ENCODE data around the gene CDHR3. TPM values are rescaled to one million over a fixed set of nuclear protein-coding genes. Genes with fewer than 3 reads are reported as not detected.

The CDHR3 gene
- polyA plus RNA-seq, 4 donors: 4.1 to 24.1 (median 5.4) TPM

DNA sequence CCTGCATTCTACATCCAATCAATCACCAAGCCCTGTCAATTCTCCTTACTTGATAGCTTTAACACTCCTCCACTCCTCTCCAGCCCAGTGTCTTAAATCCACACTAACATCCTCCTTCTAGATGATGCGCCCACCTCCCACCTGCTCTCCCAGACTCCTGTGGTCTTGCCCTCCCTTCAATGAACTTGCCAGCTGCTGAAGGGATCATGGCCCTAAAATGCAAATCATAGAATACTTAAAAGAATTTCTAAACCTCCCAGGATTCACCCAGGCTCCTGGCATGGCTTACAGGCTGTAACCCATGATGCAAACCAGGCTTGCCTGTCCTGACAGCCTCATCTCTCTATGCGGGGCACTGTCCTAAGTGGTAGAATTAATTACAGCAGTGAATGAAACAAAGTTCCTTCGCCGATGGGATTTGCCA, 105.5 kb downstream of the CDHR3 start:
- no peak for FAIRE-seq
- peaks cover 7 to 27% (median 9%) of the 10 kb centered on the region in 3 donors for H3K4me1 ChIP-seq (ENCODE audit: control insufficient read depth in 3 of 3, insufficient read depth in 2 of 3, low read depth in 1 of 3, low read length in 2 of 3)

GRCh38 chr7:106068986-106069385, 105.9 kb downstream of the CDHR3 start:
- Histone ChIP-seq H3K36me3 (ENCODE audit: control insufficient read depth in 3 of 3, insufficient read depth in 2 of 3, low read depth in 1 of 3, low read length in 3 of 3) (no peaks in the 10 kb centered on the region), H3K27me3 (ENCODE audit: control insufficient read depth in 3 of 3, insufficient read depth in 3 of 3, low read length in 3 of 3) (peaks cover 0 to 2% (median 0%) of the 10 kb centered on the region in 3 donors), H3K4me3 (ENCODE audit: low read depth in 1 of 3, low read length in 3 of 3) (no peak overlapping the region), H3K4me1 (ENCODE audit: control insufficient read depth in 3 of 3, insufficient read depth in 2 of 3, low read depth in 1 of 3, low read length in 2 of 3) (peaks cover 7 to 27% (median 9%) of the 10 kb centered on the region in 3 donors), H3K9me3 (ENCODE audit: control insufficient read depth in 2 of 2, insufficient read depth in 1 of 2, low read depth in 1 of 2, low read length in 1 of 2) (no peaks in the 10 kb centered on the region), H3K27ac (ENCODE audit: low read depth in 1 of 3, low read length in 2 of 3) (no peak overlapping the region)
- 83 to 89% (median 84%) methylated on average over 3 of the region's 3 CpGs for whole genome bisulfite sequencing, 3 donors
- FAIRE-seq (no peak), DNase-seq (no peak)

More for the DNA sequence above, 105.5 kb downstream of the CDHR3 start:
- DNase-seq: no peak
- Histone ChIP-seq H3K27me3 (ENCODE audit: control insufficient read depth in 3 of 3, insufficient read depth in 3 of 3, low read length in 3 of 3) (peaks cover 0 to 2% (median 0%) of the 10 kb centered on the region in 3 donors), H3K4me3 (ENCODE audit: low read depth in 1 of 3, low read length in 3 of 3) (no peak overlapping the region), H3K36me3 (ENCODE audit: control insufficient read depth in 3 of 3, insufficient read depth in 2 of 3, low read depth in 1 of 3, low read length in 3 of 3) (no peaks in the 10 kb centered on the region), H3K9me3 (ENCODE audit: control insufficient read depth in 2 of 2, insufficient read depth in 1 of 2, low read depth in 1 of 2, low read length in 1 of 2) (no peaks in the 10 kb centered on the region), H3K27ac (ENCODE audit: low read depth in 1 of 3, low read length in 2 of 3) (no peak overlapping the region)
- WGBS, 3 donors: 87 to 96% (median 95%) methylated on average over 4 of the region's 4 CpGs

- FAIRE-seq (no peak), DNase-seq (no peak)
- Histone ChIP-seq H3K36me3 (ENCODE audit: control insufficient read depth in 3 of 3, insufficient read depth in 2 of 3, low read depth in 1 of 3, low read length in 3 of 3) (no peaks in the 10 kb centered on the region), H3K27ac (ENCODE audit: low read depth in 1 of 3, low read length in 2 of 3) (no peak overlapping the region), H3K9me3 (ENCODE audit: control insufficient read depth in 2 of 2, insufficient read depth in 1 of 2, low read depth in 1 of 2, low read length in 1 of 2) (no peaks in the 10 kb centered on the region), H3K4me3 (ENCODE audit: low read depth in 1 of 3, low read length in 3 of 3) (no peak overlapping the region), H3K27me3 (ENCODE audit: control insufficient read depth in 3 of 3, insufficient read depth in 3 of 3, low read length in 3 of 3) (peaks cover 0 to 2% (median 0%) of the 10 kb centered on the region in 3 donors), H3K4me1 (ENCODE audit: control insufficient read depth in 3 of 3, insufficient read depth in 2 of 3, low read depth in 1 of 3, low read length in 2 of 3) (peaks cover 7 to 25% (median 9%) of the 10 kb centered on the region in 3 donors)
- 50 to 80% (median 75%) methylated on average over 9 of the region's 9 CpGs for WGBS, 3 donors
Measured at GRCh38 chr7:106069471-106070200, 106.6 kb downstream of the CDHR3 start.

- H3K27me3 ChIP-seq (ENCODE audit: control insufficient read depth in 3 of 3, insufficient read depth in 3 of 3, low read length in 3 of 3): peaks cover 0 to 2% (median 0%) of the 10 kb centered on the region in 3 donors
- 21 to 76% (median 64%) methylated on average over 5 of the region's 5 CpGs for WGBS, 3 donors
- DNase-seq (peak in 1 of 2 donors; percentile 60), FAIRE-seq (no peak)
- H3K36me3 ChIP-seq (ENCODE audit: control insufficient read depth in 3 of 3, insufficient read depth in 2 of 3, low read depth in 1 of 3, low read length in 3 of 3): no peaks in the 10 kb centered on the region
- peaks cover 7 to 21% (median 9%) of the 10 kb centered on the region in 3 donors for H3K4me1 ChIP-seq (ENCODE audit: control insufficient read depth in 3 of 3, insufficient read depth in 2 of 3, low read depth in 1 of 3, low read length in 2 of 3)
- H3K4me3 ChIP-seq (ENCODE audit: low read depth in 1 of 3, low read length in 3 of 3): no peak overlapping the region
- H3K9me3 ChIP-seq (ENCODE audit: control insufficient read depth in 2 of 2, insufficient read depth in 1 of 2, low read depth in 1 of 2, low read length in 1 of 2): no peaks in the 10 kb centered on the region
- no peak overlapping the region for H3K27ac ChIP-seq (ENCODE audit: low read depth in 1 of 3, low read length in 2 of 3)
Measured at GRCh38 chr7:106070201-106070551, 107.1 kb downstream of the CDHR3 start.

DNA sequence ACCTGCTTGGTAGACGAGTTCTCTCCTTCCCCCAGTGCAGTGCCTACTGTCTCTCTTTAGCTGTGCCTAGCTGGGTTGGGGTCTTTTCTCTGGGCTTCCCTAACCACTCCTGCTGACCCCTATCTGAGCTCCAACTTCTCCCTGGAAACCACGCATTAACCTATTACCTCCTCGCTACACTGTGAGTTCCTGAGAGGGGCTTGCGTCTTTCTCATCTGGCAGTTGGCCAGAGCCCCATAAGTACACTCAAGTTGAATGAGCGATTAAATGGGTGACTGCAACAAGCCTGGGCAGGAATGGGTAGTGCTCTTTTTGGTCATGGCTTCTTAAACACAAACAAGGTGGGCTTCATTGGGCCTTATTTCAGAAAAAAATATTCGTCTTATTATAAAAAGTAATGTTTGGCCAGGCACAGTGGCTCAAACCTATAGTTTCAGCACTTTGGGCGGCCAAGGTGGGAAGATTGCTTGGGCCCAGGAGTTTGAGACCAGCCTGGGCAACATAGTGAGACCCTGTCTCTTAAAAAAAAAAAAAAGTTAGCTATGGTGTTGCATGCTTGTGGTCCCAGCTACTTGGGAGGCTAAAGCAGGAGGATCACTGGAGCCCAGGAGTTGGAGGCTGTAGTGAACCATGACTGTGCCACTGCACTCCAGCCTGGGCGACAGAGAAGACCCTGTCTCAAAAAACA, 107.6 kb downstream of the CDHR3 start:
- H3K36me3 ChIP-seq (ENCODE audit: control insufficient read depth in 3 of 3, insufficient read depth in 2 of 3, low read depth in 1 of 3, low read length in 3 of 3): no peaks in the 10 kb centered on the region
- peaks cover 0 to 2% (median 0%) of the 10 kb centered on the region in 3 donors for H3K27me3 ChIP-seq (ENCODE audit: control insufficient read depth in 3 of 3, insufficient read depth in 3 of 3, low read length in 3 of 3)
- H3K27ac ChIP-seq (ENCODE audit: low read depth in 1 of 3, low read length in 2 of 3): peak overlapping the region in 1 of 3 donors; percentile 89
- H3K4me3 ChIP-seq (ENCODE audit: low read depth in 1 of 3, low read length in 3 of 3): no peak overlapping the region
- DNase-seq (no peak), FAIRE-seq (no peak)
- no peaks in the 10 kb centered on the region for H3K9me3 ChIP-seq (ENCODE audit: control insufficient read depth in 2 of 2, insufficient read depth in 1 of 2, low read depth in 1 of 2, low read length in 1 of 2)
- peaks cover 4 to 15% (median 7%) of the 10 kb centered on the region in 3 donors for H3K4me1 ChIP-seq (ENCODE audit: control insufficient read depth in 3 of 3, insufficient read depth in 2 of 3, low read depth in 1 of 3, low read length in 2 of 3)
- WGBS, 3 donors: 85 to 89% (median 86%) methylated on average over 8 of the region's 8 CpGs

DNA sequence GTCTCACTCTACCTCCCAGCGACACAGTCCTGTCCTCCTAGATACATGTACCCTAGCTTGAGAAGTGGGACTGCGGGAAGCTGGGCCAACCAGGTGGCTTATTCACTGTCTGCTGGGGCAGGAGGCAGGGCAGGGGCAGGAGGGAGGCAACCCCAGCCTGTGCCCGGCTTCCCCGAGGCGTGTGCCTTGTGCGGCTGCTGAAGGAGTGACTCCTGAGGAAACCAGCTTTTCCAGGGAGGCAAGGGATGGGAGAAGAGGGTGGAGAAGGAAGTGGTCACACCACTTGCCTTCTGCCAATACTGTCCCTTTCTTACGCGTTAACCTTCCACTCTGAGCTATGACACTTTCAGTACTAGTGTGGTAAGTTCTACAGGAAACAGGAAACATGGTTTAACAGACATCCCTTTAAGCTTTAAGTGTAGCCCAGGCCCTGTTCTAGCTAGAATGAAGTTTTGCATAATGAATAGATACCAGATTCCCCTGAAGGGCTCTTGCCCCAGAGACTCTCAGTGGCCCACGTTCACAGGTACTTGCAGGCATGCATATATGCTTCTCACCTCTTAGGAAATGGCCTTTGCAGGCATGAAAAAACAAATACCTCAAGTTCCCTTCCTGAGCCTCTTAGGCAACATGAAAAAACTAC, 108.4 kb downstream of the CDHR3 start:
- H3K4me1 ChIP-seq (ENCODE audit: control insufficient read depth in 3 of 3, insufficient read depth in 2 of 3, low read depth in 1 of 3, low read length in 2 of 3): peaks cover 3 to 9% (median 6%) of the 10 kb centered on the region in 3 donors
- no peaks in the 10 kb centered on the region for H3K36me3 ChIP-seq (ENCODE audit: control insufficient read depth in 3 of 3, insufficient read depth in 2 of 3, low read depth in 1 of 3, low read length in 3 of 3)
- H3K9me3 ChIP-seq (ENCODE audit: control insufficient read depth in 2 of 2, insufficient read depth in 1 of 2, low read depth in 1 of 2, low read length in 1 of 2): no peaks in the 10 kb centered on the region
- H3K27me3 ChIP-seq (ENCODE audit: control insufficient read depth in 3 of 3, insufficient read depth in 3 of 3, low read length in 3 of 3): peaks cover 0 to 2% (median 0%) of the 10 kb centered on the region in 3 donors
- DNase-seq (peak; percentile 25 to 71), FAIRE-seq (no peak)
- 15 to 29% (median 22%) methylated on average over 9 of the region's 9 CpGs for WGBS, 3 donors
- peak overlapping the region in 2 of 3 donors; percentile 58 to 89 for H3K27ac ChIP-seq (ENCODE audit: low read depth in 1 of 3, low read length in 2 of 3)
- H3K4me3 ChIP-seq (ENCODE audit: low read depth in 1 of 3, low read length in 3 of 3): no peak overlapping the region

DNA sequence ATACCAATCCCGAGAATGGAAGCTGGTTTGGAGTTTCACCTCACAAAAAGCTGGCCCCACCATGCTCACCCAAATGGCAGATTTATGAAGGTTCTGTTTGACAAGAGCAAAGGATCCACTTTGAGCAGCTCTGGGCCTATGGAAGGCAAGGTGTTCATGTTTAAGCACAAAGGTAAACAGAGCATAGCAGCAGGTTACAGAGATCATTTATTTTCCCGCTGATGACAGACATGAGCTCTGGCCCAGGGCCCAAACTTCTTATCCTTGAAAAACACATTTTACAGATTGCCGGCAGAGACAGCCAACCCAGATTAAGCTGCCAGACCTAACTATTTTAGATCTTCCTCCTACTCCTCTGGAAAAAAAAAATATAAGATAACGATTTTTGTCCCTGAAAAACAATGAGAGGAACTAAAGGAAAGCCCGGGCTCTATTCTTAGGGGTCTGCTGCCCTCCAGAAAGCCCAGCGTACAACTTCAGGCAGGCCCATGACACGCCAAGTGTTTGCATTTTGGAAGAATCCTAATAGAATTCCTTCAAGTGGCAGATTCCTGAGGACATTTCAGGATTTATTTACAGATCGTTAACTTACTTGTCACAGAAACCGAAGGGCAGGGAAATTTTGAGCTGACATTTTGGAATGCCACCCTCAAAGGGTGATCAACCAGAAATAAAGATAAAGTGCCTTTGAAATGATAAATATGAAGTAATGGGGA, 109.1 kb downstream of the CDHR3 start:
- H3K36me3 ChIP-seq (ENCODE audit: control insufficient read depth in 3 of 3, insufficient read depth in 2 of 3, low read depth in 1 of 3, low read length in 3 of 3): no peaks in the 10 kb centered on the region
- no peak overlapping the region for H3K4me3 ChIP-seq (ENCODE audit: low read depth in 1 of 3, low read length in 3 of 3)
- 26 to 38% (median 30%) methylated on average over 9 of the region's 9 CpGs for WGBS, 3 donors
- peaks cover 3 to 9% (median 6%) of the 10 kb centered on the region in 3 donors for H3K4me1 ChIP-seq (ENCODE audit: control insufficient read depth in 3 of 3, insufficient read depth in 2 of 3, low read depth in 1 of 3, low read length in 2 of 3)
- peak; percentile 32 to 63 for DNase-seq
- peaks cover 0 to 2% (median 0%) of the 10 kb centered on the region in 3 donors for H3K27me3 ChIP-seq (ENCODE audit: control insufficient read depth in 3 of 3, insufficient read depth in 3 of 3, low read length in 3 of 3)
- peak overlapping the region in 2 of 3 donors; percentile 58 to 89 for H3K27ac ChIP-seq (ENCODE audit: low read depth in 1 of 3, low read length in 2 of 3)
- no peak for FAIRE-seq
- H3K9me3 ChIP-seq (ENCODE audit: control insufficient read depth in 2 of 2, insufficient read depth in 1 of 2, low read depth in 1 of 2, low read length in 1 of 2): no peaks in the 10 kb centered on the region

- H3K36me3 ChIP-seq (ENCODE audit: control insufficient read depth in 3 of 3, insufficient read depth in 2 of 3, low read depth in 1 of 3, low read length in 3 of 3): no peaks in the 10 kb centered on the region
- peaks cover 0 to 2% (median 0%) of the 10 kb centered on the region in 3 donors for H3K27me3 ChIP-seq (ENCODE audit: control insufficient read depth in 3 of 3, insufficient read depth in 3 of 3, low read length in 3 of 3)
- H3K27ac ChIP-seq (ENCODE audit: low read depth in 1 of 3, low read length in 2 of 3): no peak overlapping the region
- WGBS, 3 donors: 61 to 75% (median 62%) methylated on average over 4 of the region's 4 CpGs
- no peaks in the 10 kb centered on the region for H3K9me3 ChIP-seq (ENCODE audit: control insufficient read depth in 2 of 2, insufficient read depth in 1 of 2, low read depth in 1 of 2, low read length in 1 of 2)
- H3K4me1 ChIP-seq (ENCODE audit: control insufficient read depth in 3 of 3, insufficient read depth in 2 of 3, low read depth in 1 of 3, low read length in 2 of 3): peaks cover 3 to 9% (median 6%) of the 10 kb centered on the region in 3 donors
- DNase-seq (no peak), FAIRE-seq (no peak)
- no peak overlapping the region for H3K4me3 ChIP-seq (ENCODE audit: low read depth in 1 of 3, low read length in 3 of 3)
Measured at GRCh38 chr7:106072715-106073091, 109.6 kb downstream of the CDHR3 start.

Measured in small intestine (tissue), 7 donors.